HL-60 (cell line): ENCODE results near the gene TYR.

Experiments used
- CTCF ChIP-seq: IDR thresholded peaks from one replicate; pipeline ENCODE4 v1.5.1; 2011; ENCODE audit warnings: low read length, control low read depth, inconsistent platforms; ENCODE audit not compliant: insufficient read depth
- GABPA ChIP-seq: IDR thresholded peaks from 2 replicates; pipeline ENCODE4 v1.6.1; 2012; ENCODE audit warnings: low read depth
- POLR2AphosphoS5 ChIP-seq: IDR thresholded peaks from 2 replicates; pipeline ENCODE4 v1.6.1; 2012; ENCODE audit warnings: low read depth
- REST ChIP-seq: IDR thresholded peaks from 2 replicates; pipeline ENCODE4 v1.6.1; 2012; ENCODE audit warnings: low read depth; ENCODE audit not compliant: insufficient replicate concordance
- SPI1 ChIP-seq: IDR thresholded peaks from 2 replicates; pipeline ENCODE4 v1.6.1; 2012; ENCODE audit warnings: low read depth, mild to moderate bottlenecking, borderline replicate concordance

- no peak for TF ChIP-seq CTCF
- TF ChIP-seq GABPA: no peak
- TF ChIP-seq POLR2AphosphoS5: no peak
- TF ChIP-seq SPI1: no peak
- TF ChIP-seq REST: no peak
Measured at GRCh38 chr11:89201138-89201537, 23.5 kb downstream of the TYR start.
